Measurements from ENCODE around the gene ADAMTSL2. TPM values are rescaled to one million over a fixed set of nuclear protein-coding genes. Genes with fewer than 3 reads are reported as not detected.

The ADAMTSL2 gene
- total and polyA plus RNA-seq, 8 donors = 8.0 to 18.5 (median 12.3) TPM

DNA sequence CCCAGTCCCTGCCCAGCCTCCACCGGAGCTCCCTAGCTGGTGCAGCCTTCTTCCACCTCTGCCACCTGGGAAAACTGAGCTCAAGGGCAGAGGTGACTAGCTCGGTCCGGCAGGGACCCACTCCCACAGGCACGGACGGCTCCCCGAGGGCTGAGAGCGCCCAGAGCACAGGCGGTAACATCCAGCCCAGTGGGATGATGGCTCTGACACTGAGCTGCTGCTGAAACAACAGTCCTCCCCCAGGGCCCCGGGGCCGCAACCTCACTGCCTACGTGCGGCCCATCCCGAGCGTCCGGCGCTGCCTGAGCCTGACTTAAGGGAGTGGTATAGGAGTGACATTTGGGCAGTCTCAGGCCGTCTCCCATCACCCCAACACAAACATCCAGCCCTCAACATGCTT is 70.9 kb downstream of the ADAMTSL2 start:
- TF ChIP-seq, protein P1, sequence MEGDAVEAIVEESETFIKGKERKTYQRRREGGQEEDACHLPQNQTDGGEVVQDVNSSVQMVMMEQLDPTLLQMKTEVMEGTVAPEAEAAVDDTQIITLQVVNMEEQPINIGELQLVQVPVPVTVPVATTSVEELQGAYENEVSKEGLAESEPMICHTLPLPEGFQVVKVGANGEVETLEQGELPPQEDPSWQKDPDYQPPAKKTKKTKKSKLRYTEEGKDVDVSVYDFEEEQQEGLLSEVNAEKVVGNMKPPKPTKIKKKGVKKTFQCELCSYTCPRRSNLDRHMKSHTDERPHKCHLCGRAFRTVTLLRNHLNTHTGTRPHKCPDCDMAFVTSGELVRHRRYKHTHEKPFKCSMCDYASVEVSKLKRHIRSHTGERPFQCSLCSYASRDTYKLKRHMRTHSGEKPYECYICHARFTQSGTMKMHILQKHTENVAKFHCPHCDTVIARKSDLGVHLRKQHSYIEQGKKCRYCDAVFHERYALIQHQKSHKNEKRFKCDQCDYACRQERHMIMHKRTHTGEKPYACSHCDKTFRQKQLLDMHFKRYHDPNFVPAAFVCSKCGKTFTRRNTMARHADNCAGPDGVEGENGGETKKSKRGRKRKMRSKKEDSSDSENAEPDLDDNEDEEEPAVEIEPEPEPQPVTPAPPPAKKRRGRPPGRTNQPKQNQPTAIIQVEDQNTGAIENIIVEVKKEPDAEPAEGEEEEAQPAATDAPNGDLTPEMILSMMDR (IDR thresholded peaks at IDR 0.05) = no peak
- peak in 1 of 4 donors; percentile 59 for DNase-seq
- Histone ChIP-seq H3K36me3 (no peaks in the 10 kb centered on the region), H3K4me1 (no peaks in the 10 kb centered on the region), H3K27ac (no peak overlapping the region), H3K27me3 (peaks cover 20 to 92% of the 10 kb centered on the region in 2 donors), H3K4me3 (no peak overlapping the region), H3K9me3 (no peaks in the 10 kb centered on the region)
- ATAC-seq = no peak
- intact Hi-C loops (cut with DNase I) = no loop called here

DNA sequence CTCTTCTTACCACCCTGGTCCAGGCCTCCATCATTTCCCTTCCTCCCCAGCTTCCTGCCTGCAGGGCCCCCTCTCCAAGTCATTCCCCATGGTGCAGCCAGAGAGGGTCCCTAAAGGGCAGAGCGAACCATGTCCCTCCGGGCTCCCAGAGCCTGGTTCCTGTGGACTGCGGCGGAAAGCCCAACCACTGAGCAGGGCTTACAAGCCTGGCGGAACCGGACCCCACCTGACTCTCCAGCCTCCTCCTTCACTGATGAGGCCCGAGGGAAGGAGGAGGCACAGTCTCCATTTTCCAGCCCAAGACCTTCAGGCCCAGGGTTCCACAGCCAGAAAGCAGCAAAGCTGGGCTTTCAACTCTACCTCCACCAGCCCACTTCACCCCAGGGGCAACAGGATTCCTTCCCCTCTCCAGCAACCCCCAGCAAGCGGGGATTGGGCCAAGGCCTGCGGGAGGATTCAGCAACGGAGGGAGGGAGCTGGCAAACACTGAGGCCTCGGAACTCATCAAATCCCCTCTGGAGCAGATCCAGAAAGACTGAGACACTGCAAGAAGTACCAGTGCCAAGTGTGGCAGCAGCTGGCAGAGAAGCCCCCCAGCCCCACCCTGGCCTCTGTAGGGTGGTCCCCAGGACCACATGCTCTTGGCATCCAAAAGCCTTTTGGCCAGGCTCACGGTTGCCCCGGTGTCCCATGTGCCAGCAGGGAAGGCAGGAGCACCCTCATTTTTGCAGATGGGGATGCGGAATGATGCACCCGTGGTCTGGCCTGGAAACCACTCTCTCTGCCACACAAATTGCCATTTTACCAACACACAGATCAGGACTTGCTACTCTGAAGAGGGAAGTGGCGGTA is 71.6 kb downstream of the ADAMTSL2 start:
- TF ChIP-seq, protein P1 (IDR thresholded peaks at IDR 0.05) = no peak
- H3K27ac ChIP-seq = no peak overlapping the region
- no peaks in the 10 kb centered on the region for H3K36me3 ChIP-seq
- ATAC-seq (no peak), DNase-seq (peak in 1 of 4 donors; percentile 56)
- H3K4me3 ChIP-seq = no peak overlapping the region
- H3K4me1 ChIP-seq = no peaks in the 10 kb centered on the region
- peaks cover 22 to 98% of the 10 kb centered on the region in 2 donors for H3K27me3 ChIP-seq
- intact Hi-C loops (cut with DNase I) = no loop called here
- H3K9me3 ChIP-seq = no peaks in the 10 kb centered on the region

DNA sequence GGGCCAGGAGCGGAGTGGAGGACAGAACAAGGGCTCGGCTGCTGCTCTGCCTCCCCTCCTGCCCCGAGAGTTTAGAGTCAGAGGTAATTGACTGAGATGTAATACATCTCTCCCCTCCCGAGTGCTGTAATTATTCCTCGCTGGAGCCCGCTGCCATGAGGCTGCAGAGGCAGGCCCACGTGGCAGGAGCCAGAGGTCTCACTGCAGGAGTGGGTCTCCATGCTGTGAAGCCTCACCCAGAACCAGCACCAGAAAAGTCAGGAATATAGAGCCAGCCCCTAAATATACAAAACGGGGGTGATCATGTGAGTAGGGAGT is 72.2 kb downstream of the ADAMTSL2 start:
- peaks cover 24 to 100% of the 10 kb centered on the region in 2 donors for H3K27me3 ChIP-seq
- DNase-seq (peak in 1 of 4 donors; percentile 31), ATAC-seq (no peak)
- intact Hi-C loops (cut with DNase I) = no loop called here
- H3K27ac ChIP-seq = no peak overlapping the region
- TF ChIP-seq, protein P1 (IDR thresholded peaks at IDR 0.05) = no peak
- no peaks in the 10 kb centered on the region for H3K36me3 ChIP-seq
- H3K9me3 ChIP-seq = no peaks in the 10 kb centered on the region
- no peaks in the 10 kb centered on the region for H3K4me1 ChIP-seq
- H3K4me3 ChIP-seq = no peak overlapping the region

DNA sequence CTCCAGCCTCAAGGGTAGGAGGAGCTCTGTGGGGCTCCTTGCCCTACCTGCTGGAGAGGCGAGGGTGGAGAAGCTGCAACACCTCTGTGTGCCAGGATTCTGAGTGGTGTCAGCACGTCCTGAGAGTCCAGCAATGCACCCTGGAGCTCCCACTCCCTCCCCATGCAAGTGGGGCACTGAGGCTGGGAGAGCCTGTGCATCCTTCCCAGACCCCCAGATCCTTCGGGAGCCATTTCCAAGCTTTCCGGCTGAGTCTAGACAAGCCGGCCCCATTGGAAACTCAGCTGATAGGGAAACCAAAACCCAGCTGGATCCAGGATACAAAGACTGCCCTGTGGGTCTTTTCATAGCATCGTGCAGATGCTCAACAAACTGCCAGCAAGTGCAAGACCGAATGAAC is 72.9 kb downstream of the ADAMTSL2 start:
- H3K27me3 ChIP-seq = peaks cover 24 to 100% of the 10 kb centered on the region in 2 donors
- H3K27ac ChIP-seq = no peak overlapping the region
- intact Hi-C loops (cut with DNase I) = no loop called here
- TF ChIP-seq, protein P1 (IDR thresholded peaks at IDR 0.05) = no peak
- H3K36me3 ChIP-seq = no peaks in the 10 kb centered on the region
- H3K9me3 ChIP-seq = no peaks in the 10 kb centered on the region
- DNase-seq (peak in 1 of 4 donors; percentile 8), ATAC-seq (no peak)
- H3K4me1 ChIP-seq = no peaks in the 10 kb centered on the region
- no peak overlapping the region for H3K4me3 ChIP-seq

DNA sequence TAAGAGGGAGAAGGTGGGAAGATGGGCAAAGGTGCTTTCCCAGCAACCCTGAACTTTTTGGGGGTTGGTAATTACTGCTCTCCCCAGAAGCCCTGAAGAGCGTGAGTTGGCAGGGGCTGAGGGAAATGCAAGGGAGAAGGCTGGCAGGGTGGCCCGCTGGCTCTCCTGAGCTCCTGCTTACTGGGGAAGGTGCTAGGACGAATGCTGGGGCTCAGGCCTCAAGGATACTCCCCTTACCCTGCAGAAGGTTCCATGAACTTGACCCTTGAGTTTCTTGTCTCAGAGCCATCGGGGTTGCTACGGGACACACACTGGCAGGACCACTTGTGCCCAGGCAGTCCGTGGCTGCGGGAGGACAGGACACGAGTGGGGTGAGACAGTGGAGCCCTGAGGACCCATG is 73.5 kb downstream of the ADAMTSL2 start:
- DNase-seq (peak in 1 of 4 donors; percentile 29), ATAC-seq (no peak)
- peaks cover 24 to 100% of the 10 kb centered on the region in 2 donors for H3K27me3 ChIP-seq
- intact Hi-C loops (cut with DNase I) = no loop called here
- no peaks in the 10 kb centered on the region for H3K9me3 ChIP-seq
- no peaks in the 10 kb centered on the region for H3K36me3 ChIP-seq
- no peak overlapping the region for H3K4me3 ChIP-seq
- no peaks in the 10 kb centered on the region for H3K4me1 ChIP-seq
- TF ChIP-seq, protein P1 (IDR thresholded peaks at IDR 0.05) = no peak
- H3K27ac ChIP-seq = no peak overlapping the region

All from left lung (tissue), 10 donors.